ENCODE data around the gene DIP2C. TPM values are rescaled to one million over a fixed set of nuclear protein-coding genes. Genes with fewer than 3 reads are reported as not detected.
A peak's percentile ranks its signal among the peaks of the same experiment; 100 is the strongest.

Gene DIP2C
- total RNA-seq, 2 donors from 2014 or later: 21.1 to 23.8 TPM

DNA sequence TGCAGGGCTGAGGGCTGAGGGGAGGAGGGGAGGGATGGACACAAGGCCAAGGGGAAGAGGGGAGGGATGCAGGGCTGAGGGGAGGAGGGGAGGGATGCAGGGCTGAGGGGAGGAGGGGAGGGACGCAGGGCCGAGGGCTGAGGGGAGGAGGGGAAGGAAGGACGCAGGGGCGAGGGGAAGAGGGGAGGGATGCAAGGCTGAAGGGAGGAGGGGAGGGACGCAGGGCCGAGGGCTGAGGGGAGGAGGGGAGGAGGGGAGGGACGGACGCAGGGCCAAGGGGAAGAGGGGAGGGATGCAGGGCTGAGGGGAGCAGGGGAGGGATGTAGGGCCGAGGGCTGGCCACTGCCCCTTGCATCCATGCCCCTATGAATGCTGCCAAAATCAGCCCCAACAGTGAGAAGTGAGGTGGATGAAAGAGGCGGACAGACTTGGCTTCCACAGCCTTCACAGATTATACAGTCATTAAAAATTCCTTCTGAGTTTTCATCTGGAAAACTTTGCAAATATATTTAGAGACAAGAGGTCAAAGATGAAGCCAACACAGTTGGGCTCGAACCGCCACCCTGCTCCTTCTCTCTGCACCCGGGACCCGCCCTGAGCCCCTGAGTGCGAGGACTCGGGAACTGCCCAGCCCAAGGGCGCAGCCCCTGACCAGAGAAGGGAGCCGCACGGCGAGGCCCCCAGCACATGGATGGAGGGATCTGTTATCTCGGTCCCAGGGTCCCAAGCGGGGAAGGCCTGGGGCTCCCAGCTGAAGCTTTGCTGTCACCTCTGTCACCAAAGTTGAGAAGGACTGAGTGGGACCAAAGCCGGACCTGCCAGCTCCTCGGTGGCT lies 65.8 kb downstream of the DIP2C start:
- DNase-seq (ENCODE audit: low spot score): no peak
- Histone ChIP-seq H3K27me3 (no peaks in the 10 kb centered on the region), H3K4me1 (peaks cover 0 to 61% of the 10 kb centered on the region in 2 donors), H3K4me3 (no peak overlapping the region), H3K36me3 (no peaks in the 10 kb centered on the region), H3K9me3 (no peaks in the 10 kb centered on the region), H3K27ac (peak overlapping the region; percentile 88 to 92)
- TF ChIP-seq CTCF (IDR thresholded peaks at IDR 0.05): no peak

- no peak for DNase-seq (ENCODE audit: low spot score)
Observed at GRCh38 chr10:623014-623413, 66.5 kb downstream of the DIP2C start.

GRCh38 chr10:621981-622740 lies 67.3 kb downstream of the DIP2C start:
- no peak overlapping the region for H3K27ac ChIP-seq
- no peaks in the 10 kb centered on the region for H3K36me3 ChIP-seq
- DNase-seq (ENCODE audit: low spot score): no peak
- H3K9me3 ChIP-seq: no peaks in the 10 kb centered on the region
- H3K4me3 ChIP-seq: no peak overlapping the region
- H3K4me1 ChIP-seq: peaks cover 0 to 76% of the 10 kb centered on the region in 2 donors
- TF ChIP-seq CTCF (IDR thresholded peaks at IDR 0.05): no peak
- no peaks in the 10 kb centered on the region for H3K27me3 ChIP-seq

More at GRCh38 chr10:623014-623413, 66.5 kb downstream of the DIP2C start:
- Histone ChIP-seq H3K4me1 (peaks cover 0 to 68% of the 10 kb centered on the region in 2 donors), H3K36me3 (no peaks in the 10 kb centered on the region), H3K27ac (peak overlapping the region in 1 of 2 donors; percentile 88), H3K27me3 (no peaks in the 10 kb centered on the region), H3K9me3 (no peaks in the 10 kb centered on the region), H3K4me3 (no peak overlapping the region)
- no peak for TF ChIP-seq CTCF (IDR thresholded peaks at IDR 0.05)

- no peaks in the 10 kb centered on the region for H3K9me3 ChIP-seq
- no peak overlapping the region for H3K4me3 ChIP-seq
- no peaks in the 10 kb centered on the region for H3K36me3 ChIP-seq
- DNase-seq (ENCODE audit: low spot score): no peak
- peaks cover 0 to 75% of the 10 kb centered on the region in 2 donors for H3K4me1 ChIP-seq
- TF ChIP-seq CTCF (IDR thresholded peaks at IDR 0.05): no peak
- H3K27me3 ChIP-seq: no peaks in the 10 kb centered on the region
- no peak overlapping the region for H3K27ac ChIP-seq
Observed at GRCh38 chr10:621513-621912, 68.0 kb downstream of the DIP2C start.

GRCh38 chr10:620971-621370 lies 68.5 kb downstream of the DIP2C start:
- Histone ChIP-seq H3K4me1 (peaks cover 0 to 70% of the 10 kb centered on the region in 2 donors), H3K4me3 (no peak overlapping the region), H3K27ac (peak overlapping the region in 1 of 2 donors; percentile 43), H3K36me3 (no peaks in the 10 kb centered on the region), H3K27me3 (no peaks in the 10 kb centered on the region), H3K9me3 (no peaks in the 10 kb centered on the region)
- no peak for TF ChIP-seq CTCF (IDR thresholded peaks at IDR 0.05)
- DNase-seq (ENCODE audit: low spot score): no peak
